ENCODE results near the gene NT5C2. TPM values are rescaled to one million over a fixed set of nuclear protein-coding genes. Genes with fewer than 3 reads are reported as not detected.

Gene NT5C2
- total RNA-seq, 2 experiments from 2014 or later = 60.8 to 62.0 TPM

- H3K9me3 Mint-ChIP-seq (ENCODE audit: insufficient read depth) = no peaks in the 10 kb centered on the region
- ATAC-seq (no peak), DNase-seq (no peak)
- ChIA-PET POLR2A (no interaction called here), CTCF (interaction anchor here (1.1 kb wide), 1 partner anchor 132 kb away, joined by 3 read pairs; no protein-coding TSS in a partner anchor)
- H3K27me3 Mint-ChIP-seq (ENCODE audit: low read depth) = no peaks in the 10 kb centered on the region
- H3K4me1 Mint-ChIP-seq (ENCODE audit: low read depth) = peaks cover 3% of the 10 kb centered on the region
- no peak overlapping the region for H3K27ac Mint-ChIP-seq
- no peak overlapping the region for H3K4me3 Mint-ChIP-seq
- H3K36me3 Mint-ChIP-seq (ENCODE audit: low read depth) = peaks cover 17% of the 10 kb centered on the region
Observed at GRCh38 chr10:103111918-103112877, 80.9 kb downstream of the NT5C2 start.

GRCh38 chr10:103111031-103111917 is 81.8 kb downstream of the NT5C2 start:
- no peak overlapping the region for H3K27ac Mint-ChIP-seq
- no peaks in the 10 kb centered on the region for H3K27me3 Mint-ChIP-seq (ENCODE audit: low read depth)
- ATAC-seq = no peak
- POLR2A ChIA-PET = no interaction called here
- peaks cover 17% of the 10 kb centered on the region for H3K36me3 Mint-ChIP-seq (ENCODE audit: low read depth)
- H3K4me3 Mint-ChIP-seq = no peak overlapping the region
- peaks cover 3% of the 10 kb centered on the region for H3K4me1 Mint-ChIP-seq (ENCODE audit: low read depth)
- no peak for DNase-seq
- no peaks in the 10 kb centered on the region for H3K9me3 Mint-ChIP-seq (ENCODE audit: insufficient read depth)
- CTCF ChIA-PET = interaction anchor here (0.7 to 2.4 kb wide), 5 partner anchors 23 to 210 kb away, joined by 3 to 7 read pairs (median 3); no protein-coding TSS in a partner anchor

- Mint-ChIP-seq H3K9me3 (ENCODE audit: insufficient read depth) (no peaks in the 10 kb centered on the region), H3K36me3 (ENCODE audit: low read depth) (peaks cover 21% of the 10 kb centered on the region), H3K27ac (no peak overlapping the region), H3K4me3 (no peak overlapping the region), H3K27me3 (ENCODE audit: low read depth) (no peaks in the 10 kb centered on the region), H3K4me1 (ENCODE audit: low read depth) (peaks cover 3% of the 10 kb centered on the region)
- DNase-seq = no peak
- CTCF ChIA-PET = interaction anchor here (0.7 to 2.4 kb wide), 5 partner anchors 17 to 209 kb away, joined by 3 to 7 read pairs (median 4); no protein-coding TSS in a partner anchor
- POLR2A ChIA-PET = no interaction called here
- no peak for ATAC-seq
Observed at GRCh38 chr10:103110407-103110806, 82.7 kb downstream of the NT5C2 start.

GRCh38 chr10:103109821-103110220 is 83.3 kb downstream of the NT5C2 start:
- ATAC-seq (no peak), DNase-seq (no peak)
- Mint-ChIP-seq H3K27me3 (ENCODE audit: low read depth) (no peaks in the 10 kb centered on the region), H3K9me3 (ENCODE audit: insufficient read depth) (no peaks in the 10 kb centered on the region), H3K4me3 (no peak overlapping the region), H3K36me3 (ENCODE audit: low read depth) (peaks cover 21% of the 10 kb centered on the region), H3K27ac (no peak overlapping the region), H3K4me1 (ENCODE audit: low read depth) (peaks cover 3% of the 10 kb centered on the region)
- POLR2A ChIA-PET = interaction anchor here (0.5 kb wide), 1 partner anchor 193 kb away, joined by 3 read pairs; no protein-coding TSS in a partner anchor
- CTCF ChIA-PET = interaction anchor here (1.8 to 2.4 kb wide), 3 partner anchors 16 to 208 kb away, joined by 4 to 7 read pairs (median 5); no protein-coding TSS in a partner anchor

- H3K27me3 Mint-ChIP-seq (ENCODE audit: low read depth) = no peaks in the 10 kb centered on the region
- H3K4me1 Mint-ChIP-seq (ENCODE audit: low read depth) = no peaks in the 10 kb centered on the region
- POLR2A ChIA-PET = no interaction called here
- no peaks in the 10 kb centered on the region for H3K9me3 Mint-ChIP-seq (ENCODE audit: insufficient read depth)
- CTCF ChIA-PET = interaction anchor here (1.5 kb wide), 1 partner anchor 138 kb away, joined by 5 read pairs; no protein-coding TSS in a partner anchor
- H3K36me3 Mint-ChIP-seq (ENCODE audit: low read depth) = peaks cover 25% of the 10 kb centered on the region
- H3K4me3 Mint-ChIP-seq = no peak overlapping the region
- no peak for ATAC-seq
- no peak for DNase-seq
- H3K27ac Mint-ChIP-seq = no peak overlapping the region
Observed at GRCh38 chr10:103106539-103106938, 86.5 kb downstream of the NT5C2 start.

GRCh38 chr10:103105462-103105861 is 87.6 kb downstream of the NT5C2 start:
- Mint-ChIP-seq H3K36me3 (ENCODE audit: low read depth) (peaks cover 20% of the 10 kb centered on the region), H3K4me1 (ENCODE audit: low read depth) (no peaks in the 10 kb centered on the region), H3K27ac (no peak overlapping the region), H3K4me3 (no peak overlapping the region), H3K9me3 (ENCODE audit: insufficient read depth) (no peaks in the 10 kb centered on the region), H3K27me3 (ENCODE audit: low read depth) (no peaks in the 10 kb centered on the region)
- no peak for ATAC-seq
- ChIA-PET CTCF (no interaction called here), POLR2A (no interaction called here)
- no peak for DNase-seq

- Mint-ChIP-seq H3K27me3 (ENCODE audit: low read depth) (no peaks in the 10 kb centered on the region), H3K4me3 (no peak overlapping the region), H3K27ac (no peak overlapping the region), H3K9me3 (ENCODE audit: insufficient read depth) (no peaks in the 10 kb centered on the region), H3K36me3 (ENCODE audit: low read depth) (peaks cover 24% of the 10 kb centered on the region), H3K4me1 (ENCODE audit: low read depth) (no peaks in the 10 kb centered on the region)
- DNase-seq = no peak
- POLR2A ChIA-PET = no interaction called here
- CTCF ChIA-PET = interaction anchor here (0.9 kb wide), 2 partner anchors 88 to 192 kb away, joined by 3 to 4 read pairs; no protein-coding TSS in a partner anchor
- no peak for ATAC-seq
Observed at GRCh38 chr10:103104721-103105120, 88.4 kb downstream of the NT5C2 start.

- ATAC-seq (no peak), DNase-seq (no peak)
- no peak overlapping the region for H3K4me3 Mint-ChIP-seq
- H3K4me1 Mint-ChIP-seq (ENCODE audit: low read depth) = no peaks in the 10 kb centered on the region
- CTCF ChIA-PET = interaction anchor here (0.8 to 1.8 kb wide), 3 partner anchors 18 to 193 kb away, joined by 3 to 10 read pairs (median 3); partner anchors contain the start of gene RPEL1
- no peak overlapping the region for H3K27ac Mint-ChIP-seq
- no peaks in the 10 kb centered on the region for H3K9me3 Mint-ChIP-seq (ENCODE audit: insufficient read depth)
- POLR2A ChIA-PET = interaction anchor here (0.6 kb wide), 1 partner anchor 174 kb away, joined by 3 read pairs; no protein-coding TSS in a partner anchor
- H3K27me3 Mint-ChIP-seq (ENCODE audit: low read depth) = no peaks in the 10 kb centered on the region
- H3K36me3 Mint-ChIP-seq (ENCODE audit: low read depth) = peaks cover 27% of the 10 kb centered on the region
Observed at GRCh38 chr10:103103989-103104388, 89.1 kb downstream of the NT5C2 start.

GRCh38 chr10:103102195-103102594 is 90.9 kb downstream of the NT5C2 start:
- Mint-ChIP-seq H3K27ac (no peak overlapping the region), H3K4me1 (ENCODE audit: low read depth) (no peaks in the 10 kb centered on the region), H3K4me3 (no peak overlapping the region), H3K9me3 (ENCODE audit: insufficient read depth) (no peaks in the 10 kb centered on the region), H3K27me3 (ENCODE audit: low read depth) (no peaks in the 10 kb centered on the region), H3K36me3 (ENCODE audit: low read depth) (peaks cover 35% of the 10 kb centered on the region)
- no peak for ATAC-seq
- POLR2A ChIA-PET = no interaction called here
- DNase-seq = no peak
- CTCF ChIA-PET = no interaction called here

- Mint-ChIP-seq H3K4me1 (ENCODE audit: low read depth) (no peaks in the 10 kb centered on the region), H3K27ac (no peak overlapping the region), H3K4me3 (no peak overlapping the region), H3K9me3 (ENCODE audit: insufficient read depth) (no peaks in the 10 kb centered on the region), H3K36me3 (ENCODE audit: low read depth) (peaks cover 42% of the 10 kb centered on the region), H3K27me3 (ENCODE audit: low read depth) (no peaks in the 10 kb centered on the region)
- no peak for DNase-seq
- POLR2A ChIA-PET = interaction anchor here (0.9 kb wide), 1 partner anchor 91 kb away, joined by 3 read pairs; no protein-coding TSS in a partner anchor
- CTCF ChIA-PET = no interaction called here
- ATAC-seq = no peak
Observed at GRCh38 chr10:103100620-103101019, 92.5 kb downstream of the NT5C2 start.

- Mint-ChIP-seq H3K27me3 (ENCODE audit: low read depth) (no peaks in the 10 kb centered on the region), H3K9me3 (ENCODE audit: insufficient read depth) (no peaks in the 10 kb centered on the region), H3K36me3 (ENCODE audit: low read depth) (peaks cover 47% of the 10 kb centered on the region), H3K27ac (no peak overlapping the region), H3K4me3 (no peak overlapping the region), H3K4me1 (ENCODE audit: low read depth) (no peaks in the 10 kb centered on the region)
- CTCF ChIA-PET = interaction anchor here (0.7 kb wide), 1 partner anchor 146 kb away, joined by 3 read pairs; no protein-coding TSS in a partner anchor
- POLR2A ChIA-PET = no interaction called here
- no peak for ATAC-seq
- DNase-seq = no peak
Observed at GRCh38 chr10:103098240-103098639, 94.8 kb downstream of the NT5C2 start.

Data from activated CD8-positive, alpha-beta T cell treated with anti-CD3 and anti-CD28 coated beads, Interleukin-2, amount 10 ng/mL, durations not matched to agents 7 days and 5 days (primary cell).